Suprapubic skin (tissue), 4 donors: Measurements from ENCODE around the gene MAST4. TPM values are rescaled to one million over a fixed set of nuclear protein-coding genes. Genes with fewer than 3 reads are reported as not detected.
A peak's percentile ranks its signal among the peaks of the same experiment; 100 is the strongest.

ENCODE experiments used
- DNase-seq, 2 donors: peaks; one replicate each; pipeline ENCODE4 v3.0.0-alpha.2; 2019; ENCODE audit warnings: low spot score in 2 of 2
- H3K27ac ChIP-seq: fragments of 200-600 bp; sonication (generic); one replicate; pipeline ENCODE4 v1.5.1; 2019
- H3K27me3 ChIP-seq: fragments of 200-600 bp; sonication (generic); one replicate; pipeline ENCODE4 v1.5.1; 2019
- H3K36me3 ChIP-seq: fragments of 200-600 bp; sonication (generic); one replicate; pipeline ENCODE4 v1.5.1; 2019
- H3K4me1 ChIP-seq: fragments of 200-600 bp; sonication (generic); one replicate; pipeline ENCODE4 v1.5.1; 2019
- H3K4me3 ChIP-seq: fragments of 200-600 bp; sonication (generic); one replicate; pipeline ENCODE4 v1.5.1; 2019; ENCODE audit warnings: mild to moderate bottlenecking
- H3K9me3 ChIP-seq: fragments of 200-600 bp; sonication (generic); one replicate; pipeline ENCODE4 v1.5.1; 2019
- CTCF ChIP-seq, 2 donors: fragments of 200-600 bp in 1 of 2; fragments of 450-650 bp in 1 of 2; sonication (generic) in 1 of 2; IDR thresholded peaks; one replicate each; pipeline ENCODE4 v1.5.1; 2016 to 2019; ENCODE audit warnings: antibody characterized with exemption in 2 of 2, mild to moderate bottlenecking in 1 of 2, moderate library complexity in 1 of 2
- EP300 ChIP-seq: sonication (generic); formaldehyde crosslinking; IDR thresholded peaks from one replicate; pipeline ENCODE4 v1.6.1; 2017; ENCODE audit warnings: antibody characterized with exemption
- POLR2A ChIP-seq, 2 donors: fragments of 450-650 bp; IDR thresholded peaks; one replicate each; pipeline ENCODE4 v1.6.1; 2017; ENCODE audit warnings: antibody characterized with exemption in 2 of 2, mild to moderate bottlenecking in 2 of 2, moderate library complexity in 2 of 2
- POLR2AphosphoS5 ChIP-seq, 3 donors: sonication (generic); formaldehyde crosslinking; IDR thresholded peaks; one replicate each; pipeline ENCODE4 v1.6.1; 2017; ENCODE audit warnings: antibody characterized with exemption in 3 of 3
- WGBS: methylation state at CpG from one replicate; pipeline ENCODE4 v1.1.5; 2018; 5-methylcytosine and 5-hydroxymethylcytosine counted together
- total RNA-seq, 4 donors: library from RNA; depleted of rRNA; stranded (reverse); fragments of >200 nt; gene quantifications; one replicate each; pipeline ENCODE4 v1.1.0, GENCODE V29; 2016

The MAST4 gene
- total RNA-seq, 4 donors from 2014 or later = 79.2 to 144 (median 98.1) TPM

GRCh38 chr5:66994790-66995189 is 398.6 kb downstream of the MAST4 start:
- Histone ChIP-seq H3K36me3 (no peaks in the 10 kb centered on the region), H3K4me3 (no peak overlapping the region), H3K9me3 (no peaks in the 10 kb centered on the region), H3K4me1 (peaks cover 17% of the 10 kb centered on the region), H3K27me3 (no peaks in the 10 kb centered on the region), H3K27ac (no peak overlapping the region)
- TF ChIP-seq POLR2A (IDR thresholded peaks at IDR 0.05) (no peak), CTCF (IDR thresholded peaks at IDR 0.05) (no peak), POLR2AphosphoS5 (IDR thresholded peaks at IDR 0.05) (no peak), EP300 (no peak)
- 90% methylated on average over 2 of the region's 2 CpGs for WGBS
- no peak for DNase-seq

- no peak for DNase-seq
- Histone ChIP-seq H3K36me3 (no peaks in the 10 kb centered on the region), H3K4me1 (peaks cover 31% of the 10 kb centered on the region), H3K27ac (peak overlapping the region; percentile 93), H3K27me3 (no peaks in the 10 kb centered on the region), H3K9me3 (no peaks in the 10 kb centered on the region), H3K4me3 (no peak overlapping the region)
- TF ChIP-seq POLR2A (IDR thresholded peaks at IDR 0.05) = no peak
- no peak for TF ChIP-seq CTCF (IDR thresholded peaks at IDR 0.05)
- no peak for TF ChIP-seq EP300
- no peak for TF ChIP-seq POLR2AphosphoS5 (IDR thresholded peaks at IDR 0.05)
- 73% methylated on average over 3 of the region's 3 CpGs for WGBS
Measured at GRCh38 chr5:67000794-67001475, 404.7 kb downstream of the MAST4 start.

GRCh38 chr5:67002832-67003684 is 406.9 kb downstream of the MAST4 start:
- H3K4me3 ChIP-seq = peak overlapping the region; percentile 65
- H3K4me1 ChIP-seq = peaks cover 43% of the 10 kb centered on the region
- no peak for TF ChIP-seq POLR2A (IDR thresholded peaks at IDR 0.05)
- no peak for TF ChIP-seq CTCF (IDR thresholded peaks at IDR 0.05)
- TF ChIP-seq EP300 = no peak
- no peak for TF ChIP-seq POLR2AphosphoS5 (IDR thresholded peaks at IDR 0.05)
- H3K9me3 ChIP-seq = no peaks in the 10 kb centered on the region
- H3K27ac ChIP-seq = peak overlapping the region; percentile 93
- H3K27me3 ChIP-seq = no peaks in the 10 kb centered on the region
- WGBS = 50% methylated on average over 6 of the region's 6 CpGs
- DNase-seq = no peak
- H3K36me3 ChIP-seq = no peaks in the 10 kb centered on the region

GRCh38 chr5:67003685-67003934 is 407.4 kb downstream of the MAST4 start:
- Histone ChIP-seq H3K4me3 (peak overlapping the region; percentile 65), H3K36me3 (no peaks in the 10 kb centered on the region), H3K27ac (peak overlapping the region; percentile 93), H3K27me3 (no peaks in the 10 kb centered on the region), H3K9me3 (no peaks in the 10 kb centered on the region), H3K4me1 (peaks cover 44% of the 10 kb centered on the region)
- 3% methylated on average over 4 of the region's 4 CpGs for WGBS
- no peak for TF ChIP-seq POLR2AphosphoS5 (IDR thresholded peaks at IDR 0.05)
- no peak for TF ChIP-seq CTCF (IDR thresholded peaks at IDR 0.05)
- no peak for TF ChIP-seq EP300
- TF ChIP-seq POLR2A (IDR thresholded peaks at IDR 0.05) = peak in 1 of 2 donors; percentile 33
- no peak for DNase-seq
